Activated CD4-positive, alpha-beta T cell treated with anti-CD3 and anti-CD28 coated beads, Interleukin-2, amount 50 U/mL, for 48 hours (primary cell): ENCODE results near the gene NXN.
A peak's percentile ranks its signal among the peaks of the same experiment; 100 is the strongest.
"Not testable (repeated sequence)": the region's sequence is repeated elsewhere in the genome, so short reads cannot be mapped to it uniquely, and the experiment has no call there.

ENCODE experiments used
- DNase-seq, 2 experiments: peaks; one replicate each; pipeline ENCODE4 v3.0.0-alpha.2; 2020

NXN gene

GRCh38 chr17:881778-882177 lies 97.8 kb downstream of the NXN start:
- DNase-seq, result no peak

GRCh38 chr17:880443-881269 lies 98.9 kb downstream of the NXN start:
- no peak for DNase-seq

GRCh38 chr17:879546-880442 lies 99.8 kb downstream of the NXN start:
- DNase-seq, result peak; percentile 64 to 71

GRCh38 chr17:877630-878029 lies 101.9 kb downstream of the NXN start:
- no peak for DNase-seq

GRCh38 chr17:876272-876671 lies 103.3 kb downstream of the NXN start:
- no peak for DNase-seq

- DNase-seq, result not testable (repeated sequence)
These were observed 105.0 kb downstream of the NXN start for GRCh38 chr17:874590-874989.

GRCh38 chr17:872855-873254 lies 106.7 kb downstream of the NXN start:
- DNase-seq, result no peak

- no peak for DNase-seq
These were observed 107.6 kb downstream of the NXN start for GRCh38 chr17:871751-872519.

- DNase-seq, result no peak
These were observed 109.7 kb downstream of the NXN start for GRCh38 chr17:869567-870525.

- DNase-seq, result no peak
These were observed 110.5 kb downstream of the NXN start for GRCh38 chr17:869086-869485.

GRCh38 chr17:867896-868489 lies 111.6 kb downstream of the NXN start:
- DNase-seq, result no peak

GRCh38 chr17:867238-867637 lies 112.3 kb downstream of the NXN start:
- not testable (repeated sequence) for DNase-seq

- no peak for DNase-seq
These were observed 112.9 kb downstream of the NXN start for GRCh38 chr17:866568-867103.

GRCh38 chr17:864315-864714 lies 115.3 kb downstream of the NXN start:
- DNase-seq, result no peak

GRCh38 chr17:863880-864279 lies 115.7 kb downstream of the NXN start:
- DNase-seq, result no peak

GRCh38 chr17:862582-862981 lies 117.0 kb downstream of the NXN start:
- no peak for DNase-seq

- DNase-seq, result no peak
These were observed 118.2 kb downstream of the NXN start for GRCh38 chr17:861364-861763.

- no peak for DNase-seq
These were observed 118.8 kb downstream of the NXN start for GRCh38 chr17:860805-861204.

GRCh38 chr17:859824-860195 lies 119.8 kb downstream of the NXN start:
- DNase-seq, result no peak

- DNase-seq, result no peak
These were observed 120.3 kb downstream of the NXN start for GRCh38 chr17:859061-859823.

- DNase-seq, result no peak
These were observed 123.4 kb downstream of the NXN start for GRCh38 chr17:856149-856548.
